HCT116 (cell line): ENCODE results near the gene CBLB. TPM values are rescaled to one million over a fixed set of nuclear protein-coding genes. Genes with fewer than 3 reads are reported as not detected.

Experiments used
- ATAC-seq: fragments of 200-7000 bp; cut with Tn5 transposase; 2 replicates; pipeline ENCODE4 v1.9.1; 2020; ENCODE audit warnings: mild to moderate bottlenecking, moderate library complexity
- Bru-seq: library from RNA; stranded (reverse); fragments of 400-500 nt; gene quantifications from one replicate; lab custom pipeline; 2021; lab: Mats Ljungman, UMichigan
- BruChase-seq, 2 experiments: library from RNA; stranded (reverse); fragments of 400-500 nt; gene quantifications; one replicate each; lab custom pipeline; 2021; lab: Mats Ljungman, UMichigan
- BruUV-seq: library from RNA; stranded (reverse); fragments of 400-500 nt; replicated peaks from 2 replicates; lab custom pipeline; 2021; lab: Mats Ljungman, UMichigan
- CTCF ChIA-PET: fragments of 300-600 bp; sonication (Branson Sonifier 250); formaldehyde crosslinking; loops from one replicate; lab custom pipeline; 2021; ENCODE audit warnings: antibody characterized with exemption; lab: Charles Lee
- POLR2A ChIA-PET: fragments of 300-600, 350-600 bp; sonication (Branson Sonifier 250); formaldehyde crosslinking; loops from one replicate; lab custom pipeline; 2021; ENCODE audit warnings: antibody characterized with exemption; lab: Charles Lee
- RAD21 ChIA-PET, 2 experiments: fragments of 300-600 bp; sonication (Branson Sonifier 250); formaldehyde crosslinking; loops; one replicate each; lab custom pipeline; 2023; ENCODE audit warnings: low total read pairs in 2 of 2; ENCODE audit not compliant: uncharacterized antibody in 2 of 2, unreplicated experiment in 2 of 2, low non-redundant PET in 1 of 2; lab: Charles Lee
- DNase-seq: peaks from one replicate; pipeline ENCODE4 v3.0.0-alpha.2; 2010; ENCODE audit warnings: low read depth, low spot score
- H2AFZ ChIP-seq: fragments of 200-600 bp; shearing (Covaris generic), sonication (generic); 2 replicates; pipeline ENCODE4 v1.6.1; 2017; ENCODE audit warnings: low read depth, mixed run types, mixed read lengths, antibody characterized with exemption, low read length; ENCODE audit not compliant: poor library complexity, severe bottlenecking
- H3K27ac ChIP-seq: 2 replicates; pipeline ENCODE4 v1.5.1; 2012; ENCODE audit warnings: low read depth, low read length
- H3K27me3 ChIP-seq: fragments of 200-600 bp; sonication (generic); 2 replicates; pipeline ENCODE4 v1.6.1; 2016; ENCODE audit warnings: mixed run types, low read length, mixed read lengths; ENCODE audit not compliant: insufficient read depth
- H3K36me3 ChIP-seq, 2 experiments: fragments of 200-500 bp in 1 of 2; fragments of 200-600 bp in 1 of 2; sonication (Bioruptor generic) in 1 of 2; sonication (generic) in 1 of 2; 2 replicates each; pipeline versions ENCODE4 v1.5.1 to v1.6.1; 2014 to 2016; ENCODE audit warnings: low read length in 2 of 2, inconsistent platforms in 1 of 2, mixed read lengths in 1 of 2, mixed run types in 1 of 2; ENCODE audit not compliant: insufficient read depth in 2 of 2, control insufficient read depth in 1 of 2
- H3K4me1 ChIP-seq, 2 experiments: fragments of 200-600 bp in 1 of 2; sonication (generic) in 1 of 2; 2 replicates each; pipeline versions ENCODE4 v1.5.1 to v1.6.1; 2012 to 2017; ENCODE audit warnings: low read length in 2 of 2, inconsistent platforms in 1 of 2, mild to moderate bottlenecking in 1 of 2, mixed read lengths in 1 of 2, mixed run types in 1 of 2, moderate library complexity in 1 of 2; ENCODE audit not compliant: insufficient read depth in 2 of 2, control insufficient read depth in 1 of 2
- H3K4me2 ChIP-seq: fragments of 200-600 bp; sonication (generic); 2 replicates; pipeline ENCODE4 v1.6.1; 2017; ENCODE audit warnings: mixed run types, low read length, mixed read lengths
- H3K4me3 ChIP-seq, 2 experiments: fragments of 200-600 bp in 1 of 2; sonication (generic) in 1 of 2; replicated peaks in 1 of 2; 2 replicates each; pipeline ENCODE4 v1.5.1; 2011 to 2016; ENCODE audit warnings: low read length in 2 of 2, control low read depth in 1 of 2, low read depth in 1 of 2, mild to moderate bottlenecking in 1 of 2, mixed read lengths in 1 of 2, mixed run types in 1 of 2
- H3K79me2 ChIP-seq: fragments of 200-600 bp; sonication (generic); 2 replicates; pipeline ENCODE4 v1.6.1; 2017; ENCODE audit warnings: mild to moderate bottlenecking, mixed run types, low read length, moderate library complexity, mixed read lengths; ENCODE audit not compliant: insufficient read depth
- H3K9ac ChIP-seq: fragments of 200-600 bp; sonication (generic); 2 replicates; pipeline ENCODE4 v1.6.1; 2016; ENCODE audit warnings: low read length, mixed read lengths
- H3K9me2 ChIP-seq: fragments of 200-600 bp; sonication (generic), shearing (Covaris generic); 2 replicates; pipeline ENCODE4 v1.6.1; 2017; ENCODE audit warnings: mixed run types, mild to moderate bottlenecking, moderate library complexity; ENCODE audit not compliant: insufficient read depth
- H3K9me3 ChIP-seq, 2 experiments: fragments of 200-500 bp in 1 of 2; fragments of 200-600 bp in 1 of 2; sonication (Bioruptor generic) in 1 of 2; sonication (generic) in 1 of 2; 2 replicates each; pipeline ENCODE4 v1.6.1; 2014 to 2017; ENCODE audit warnings: low read length in 2 of 2, mixed read lengths in 2 of 2, inconsistent platforms in 1 of 2, low read depth in 1 of 2, mild to moderate bottlenecking in 1 of 2, mixed run types in 1 of 2, moderate library complexity in 1 of 2; ENCODE audit not compliant: control insufficient read depth in 1 of 2, insufficient read depth in 1 of 2
- H4K20me1 ChIP-seq: fragments of 200-600 bp; sonication (generic), shearing (Covaris generic); 2 replicates; pipeline ENCODE4 v1.6.1; 2017; ENCODE audit warnings: mixed run types, mild to moderate bottlenecking, moderate library complexity; ENCODE audit not compliant: insufficient read depth
- CBX3 ChIP-seq: IDR thresholded peaks from 2 replicates; pipeline ENCODE4 v1.6.1; 2012; ENCODE audit warnings: low read depth
- EGR1 ChIP-seq: IDR thresholded peaks from 2 replicates; pipeline ENCODE4 v1.6.1; 2012; ENCODE audit warnings: low read depth
- ELF1 ChIP-seq: IDR thresholded peaks from 2 replicates; pipeline ENCODE4 v1.6.1; 2012; ENCODE audit warnings: low read depth, borderline replicate concordance
- EZH2 ChIP-seq: fragments of 200-600 bp; sonication (generic); IDR thresholded peaks from 2 replicates; pipeline ENCODE4 v1.6.1; 2017; ENCODE audit warnings: antibody characterized with exemption, mixed run types
- FOSL1 ChIP-seq: IDR thresholded peaks from 2 replicates; pipeline ENCODE4 v1.6.1; 2012; ENCODE audit warnings: low read depth
- POLR2A ChIP-seq: IDR thresholded peaks from 2 replicates; pipeline ENCODE4 v1.7.0; 2011; ENCODE audit warnings: borderline replicate concordance; ENCODE audit not compliant: insufficient read depth, insufficient read length; ENCODE audit errors: extremely low read depth
- RAD21 ChIP-seq: IDR thresholded peaks from 2 replicates; pipeline ENCODE4 v1.6.1; 2012; ENCODE audit warnings: low read depth, mild to moderate bottlenecking
- SIN3A ChIP-seq: IDR thresholded peaks from 2 replicates; pipeline ENCODE4 v1.6.1; 2012; ENCODE audit warnings: low read depth
- SRF ChIP-seq: IDR thresholded peaks from 2 replicates; pipeline ENCODE4 v1.6.1; 2012; ENCODE audit warnings: low read depth
- TCF7L2 ChIP-seq: IDR thresholded peaks from 2 replicates; pipeline ENCODE4 v1.7.0; 2011; ENCODE audit warnings: borderline replicate concordance, inconsistent platforms; ENCODE audit not compliant: insufficient read depth, insufficient read length; ENCODE audit errors: extremely low read depth
- YY1 ChIP-seq: IDR thresholded peaks from 2 replicates; pipeline ENCODE4 v1.6.1; 2011; ENCODE audit warnings: low read length, low read depth, moderate library complexity, mild to moderate bottlenecking; ENCODE audit not compliant: insufficient replicate concordance; ENCODE audit errors: extremely low read depth
- ZFX ChIP-seq: fragments of 450-650 bp; IDR thresholded peaks from 2 replicates; pipeline ENCODE4 v1.6.1; 2017
- ZNF274 ChIP-seq: fragments of 200-500 bp; sonication (Bioruptor generic); IDR thresholded peaks from 2 replicates; pipeline ENCODE4 v1.6.1; 2014; ENCODE audit warnings: mild to moderate bottlenecking, low read depth, low read length, inconsistent platforms
- intact Hi-C: fragments of 100-400 bp; cut with micrococcal nuclease; formaldehyde crosslinking; loops from 2 replicates; pipeline ENCODE4 v1.10.0; 2022
- long read RNA-seq: library from polyadenylated mRNA; unstranded; transcript quantifications from one replicate; pipeline ENCODE4 v2.0.0, GENCODE V29; 2021; ENCODE audit not compliant: unreplicated experiment
- polyA plus RNA-seq: library from polyadenylated mRNA; unstranded; fragments of >200 nt; gene quantifications from 2 replicates; pipeline ENCODE4 v1.2.1, GENCODE V29; 2012; ENCODE audit warnings: missing spikeins
- total RNA-seq: library from RNA; stranded (reverse); gene quantifications from one replicate; pipeline ENCODE4 v1.2.1, GENCODE V29; 2021; ENCODE audit not compliant: unreplicated experiment
- TF ChIP-seq, protein P1 (sequence below), 3 experiments: fragments of 200-600 bp in 1 of 3; sonication (generic) in 1 of 3; IDR thresholded peaks in 2 of 3; conservative IDR thresholded peaks in 1 of 3; 2 replicates each; pipeline ENCODE4 v1.5.1; 2012 to 2017; ENCODE audit warnings: low read depth in 2 of 3, low read length in 2 of 3, antibody characterized with exemption in 1 of 3, borderline replicate concordance in 1 of 3, control low read depth in 1 of 3, mild to moderate bottlenecking in 1 of 3, mixed read lengths in 1 of 3, mixed run types in 1 of 3, moderate library complexity in 1 of 3; ENCODE audit not compliant: insufficient read depth in 1 of 3
- TF ChIP-seq, protein P2 (sequence below): IDR thresholded peaks from 2 replicates; pipeline ENCODE4 v1.6.1; 2012; ENCODE audit warnings: low read depth
- TF ChIP-seq, protein P3 (sequence below): IDR thresholded peaks from 2 replicates; pipeline ENCODE4 v1.6.1; 2012
- TF ChIP-seq, protein P4 (sequence below): IDR thresholded peaks from 2 replicates; pipeline ENCODE4 v1.6.1; 2011; ENCODE audit warnings: mild to moderate bottlenecking, low read length, moderate library complexity; ENCODE audit not compliant: insufficient replicate concordance; ENCODE audit errors: extremely low read depth

CBLB gene
- total RNA-seq: 10.4 TPM
- 3.2 and 3.9 TPM in 2 replicates for polyA plus RNA-seq
- Bru-seq, nascent RNA: percentile 66 among the genes with signal in this experiment
- percentile 39 among the genes with signal in this experiment for BruChase-seq, experiment 1, labeled RNA remaining after a 6-hour chase
- BruChase-seq, experiment 2, labeled RNA remaining after a 2-hour chase: percentile 51 among the genes with signal in this experiment
- long read RNA-seq, partial matches to known transcripts: 1 of 3 reads
- long read RNA-seq, other reads (novel, unspliced or antisense): 2 of 3 reads

DNA sequence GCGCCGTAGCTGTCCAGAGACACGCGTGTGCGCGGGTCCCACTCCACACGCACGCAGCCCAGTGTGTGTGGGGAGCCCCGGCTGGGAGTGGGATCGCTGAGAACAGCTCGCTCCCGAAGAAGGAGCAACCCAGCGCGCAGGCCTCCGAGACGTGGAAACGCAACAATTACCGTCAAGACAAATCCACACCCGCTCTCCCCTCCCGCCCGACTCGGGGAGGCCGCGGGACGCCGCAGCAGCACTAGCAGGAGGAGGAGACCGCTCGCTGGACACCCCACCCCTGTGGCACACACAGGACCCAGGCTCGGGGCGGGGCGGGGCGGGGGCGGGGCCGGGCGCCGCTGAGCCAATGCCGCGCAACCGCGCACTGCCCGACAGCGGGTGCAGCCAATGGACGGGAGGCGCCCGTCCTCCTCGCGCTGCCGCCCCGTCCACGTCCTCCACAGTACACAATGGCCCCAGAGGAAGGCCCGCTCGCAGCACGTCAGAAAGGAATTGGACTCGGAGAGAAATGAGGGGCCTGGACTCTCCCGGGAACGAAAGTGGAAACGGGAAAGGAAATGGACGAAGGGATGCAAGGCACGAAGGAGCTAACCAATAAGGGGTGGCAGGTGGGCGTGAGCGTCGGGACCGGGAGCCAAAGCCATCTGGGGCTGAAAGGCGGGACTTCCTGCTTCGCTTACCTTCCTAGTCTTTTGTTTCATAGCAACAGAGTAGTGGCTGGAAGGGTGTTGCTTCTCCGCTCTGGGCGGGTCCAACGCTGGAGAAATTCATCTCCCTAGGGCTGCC is at the start of gene CBLB:
Gene CBLB (minus strand): TSS at position 271 of the 789 bp plus-strand sequence. CDS start 1,435 bp downstream, outside the sequence.
- H3K4me3 ChIP-seq: peak within 1 kb of the TSS; percentile 77 to 79
- H2AFZ ChIP-seq: peak within 1 kb of the TSS; percentile 96
- POLR2A ChIA-PET: no interaction called here
- BruUV-seq: no TSS peak
- no peaks in the 10 kb centered on the region for H3K9me3 ChIP-seq
- peak; percentile 88 for DNase-seq
- H3K36me3 ChIP-seq: no peaks in the 10 kb centered on the region
- CTCF ChIA-PET: no interaction called here
- RAD21 ChIA-PET: no interaction called here
- peak within 1 kb of the TSS; percentile 81 for H3K4me2 ChIP-seq
- H3K4me1 ChIP-seq: peaks cover 5 to 14% of the 10 kb centered on the region in 2 experiments; a peak in 3 of 4 replicates
- no peaks in the 10 kb centered on the region for H3K79me2 ChIP-seq
- ATAC-seq: peak; percentile 95
- intact Hi-C loops: no loop called here
- no peaks in the 10 kb centered on the region for H3K9me2 ChIP-seq
- H3K27ac ChIP-seq: peak within 1 kb of the TSS; percentile 47; the same call in 1 of the 2 replicates
- H3K9ac ChIP-seq: peak within 1 kb of the TSS; percentile 68
- no peaks in the 10 kb centered on the region for H4K20me1 ChIP-seq
- H3K27me3 ChIP-seq: no peaks in the 10 kb centered on the region
- TF ChIP-seq EZH2: no peak
- peak; percentile 68 for TF ChIP-seq EGR1
- TF ChIP-seq, protein P1, sequence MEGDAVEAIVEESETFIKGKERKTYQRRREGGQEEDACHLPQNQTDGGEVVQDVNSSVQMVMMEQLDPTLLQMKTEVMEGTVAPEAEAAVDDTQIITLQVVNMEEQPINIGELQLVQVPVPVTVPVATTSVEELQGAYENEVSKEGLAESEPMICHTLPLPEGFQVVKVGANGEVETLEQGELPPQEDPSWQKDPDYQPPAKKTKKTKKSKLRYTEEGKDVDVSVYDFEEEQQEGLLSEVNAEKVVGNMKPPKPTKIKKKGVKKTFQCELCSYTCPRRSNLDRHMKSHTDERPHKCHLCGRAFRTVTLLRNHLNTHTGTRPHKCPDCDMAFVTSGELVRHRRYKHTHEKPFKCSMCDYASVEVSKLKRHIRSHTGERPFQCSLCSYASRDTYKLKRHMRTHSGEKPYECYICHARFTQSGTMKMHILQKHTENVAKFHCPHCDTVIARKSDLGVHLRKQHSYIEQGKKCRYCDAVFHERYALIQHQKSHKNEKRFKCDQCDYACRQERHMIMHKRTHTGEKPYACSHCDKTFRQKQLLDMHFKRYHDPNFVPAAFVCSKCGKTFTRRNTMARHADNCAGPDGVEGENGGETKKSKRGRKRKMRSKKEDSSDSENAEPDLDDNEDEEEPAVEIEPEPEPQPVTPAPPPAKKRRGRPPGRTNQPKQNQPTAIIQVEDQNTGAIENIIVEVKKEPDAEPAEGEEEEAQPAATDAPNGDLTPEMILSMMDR (IDR thresholded peaks at IDR 0.05 in 2 of 3, conservative IDR thresholded peaks at IDR 0.05 in 1 of 3; ENCODE audit: borderline replicate concordance in 1 of 3, insufficient read depth in 1 of 3, low read depth in 2 of 3, low read length in 2 of 3): no peak
- no peak for TF ChIP-seq ZNF274
- no peak for TF ChIP-seq TCF7L2
- TF ChIP-seq, protein P2, sequence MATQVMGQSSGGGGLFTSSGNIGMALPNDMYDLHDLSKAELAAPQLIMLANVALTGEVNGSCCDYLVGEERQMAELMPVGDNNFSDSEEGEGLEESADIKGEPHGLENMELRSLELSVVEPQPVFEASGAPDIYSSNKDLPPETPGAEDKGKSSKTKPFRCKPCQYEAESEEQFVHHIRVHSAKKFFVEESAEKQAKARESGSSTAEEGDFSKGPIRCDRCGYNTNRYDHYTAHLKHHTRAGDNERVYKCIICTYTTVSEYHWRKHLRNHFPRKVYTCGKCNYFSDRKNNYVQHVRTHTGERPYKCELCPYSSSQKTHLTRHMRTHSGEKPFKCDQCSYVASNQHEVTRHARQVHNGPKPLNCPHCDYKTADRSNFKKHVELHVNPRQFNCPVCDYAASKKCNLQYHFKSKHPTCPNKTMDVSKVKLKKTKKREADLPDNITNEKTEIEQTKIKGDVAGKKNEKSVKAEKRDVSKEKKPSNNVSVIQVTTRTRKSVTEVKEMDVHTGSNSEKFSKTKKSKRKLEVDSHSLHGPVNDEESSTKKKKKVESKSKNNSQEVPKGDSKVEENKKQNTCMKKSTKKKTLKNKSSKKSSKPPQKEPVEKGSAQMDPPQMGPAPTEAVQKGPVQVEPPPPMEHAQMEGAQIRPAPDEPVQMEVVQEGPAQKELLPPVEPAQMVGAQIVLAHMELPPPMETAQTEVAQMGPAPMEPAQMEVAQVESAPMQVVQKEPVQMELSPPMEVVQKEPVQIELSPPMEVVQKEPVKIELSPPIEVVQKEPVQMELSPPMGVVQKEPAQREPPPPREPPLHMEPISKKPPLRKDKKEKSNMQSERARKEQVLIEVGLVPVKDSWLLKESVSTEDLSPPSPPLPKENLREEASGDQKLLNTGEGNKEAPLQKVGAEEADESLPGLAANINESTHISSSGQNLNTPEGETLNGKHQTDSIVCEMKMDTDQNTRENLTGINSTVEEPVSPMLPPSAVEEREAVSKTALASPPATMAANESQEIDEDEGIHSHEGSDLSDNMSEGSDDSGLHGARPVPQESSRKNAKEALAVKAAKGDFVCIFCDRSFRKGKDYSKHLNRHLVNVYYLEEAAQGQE: no peak
- no peak for TF ChIP-seq RAD21
- peak; percentile 62 for TF ChIP-seq ELF1
- TF ChIP-seq ZFX: peak; percentile 39
- TF ChIP-seq, protein P3, sequence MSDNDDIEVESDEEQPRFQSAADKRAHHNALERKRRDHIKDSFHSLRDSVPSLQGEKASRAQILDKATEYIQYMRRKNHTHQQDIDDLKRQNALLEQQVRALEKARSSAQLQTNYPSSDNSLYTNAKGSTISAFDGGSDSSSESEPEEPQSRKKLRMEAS: peak; percentile 28; the same call in 1 of the 2 replicates
- TF ChIP-seq CBX3: no peak
- TF ChIP-seq POLR2A: peak; percentile 64
- no peak for TF ChIP-seq SRF
- TF ChIP-seq FOSL1: no peak
- TF ChIP-seq, protein P4, sequence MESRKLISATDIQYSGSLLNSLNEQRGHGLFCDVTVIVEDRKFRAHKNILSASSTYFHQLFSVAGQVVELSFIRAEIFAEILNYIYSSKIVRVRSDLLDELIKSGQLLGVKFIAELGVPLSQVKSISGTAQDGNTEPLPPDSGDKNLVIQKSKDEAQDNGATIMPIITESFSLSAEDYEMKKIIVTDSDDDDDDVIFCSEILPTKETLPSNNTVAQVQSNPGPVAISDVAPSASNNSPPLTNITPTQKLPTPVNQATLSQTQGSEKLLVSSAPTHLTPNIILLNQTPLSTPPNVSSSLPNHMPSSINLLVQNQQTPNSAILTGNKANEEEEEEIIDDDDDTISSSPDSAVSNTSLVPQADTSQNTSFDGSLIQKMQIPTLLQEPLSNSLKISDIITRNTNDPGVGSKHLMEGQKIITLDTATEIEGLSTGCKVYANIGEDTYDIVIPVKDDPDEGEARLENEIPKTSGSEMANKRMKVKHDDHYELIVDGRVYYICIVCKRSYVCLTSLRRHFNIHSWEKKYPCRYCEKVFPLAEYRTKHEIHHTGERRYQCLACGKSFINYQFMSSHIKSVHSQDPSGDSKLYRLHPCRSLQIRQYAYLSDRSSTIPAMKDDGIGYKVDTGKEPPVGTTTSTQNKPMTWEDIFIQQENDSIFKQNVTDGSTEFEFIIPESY: no peak
- TF ChIP-seq SIN3A: peak; percentile 55; the same call in 1 of the 2 replicates
- no peak for TF ChIP-seq YY1
